ENCODE results near the gene CNGA4.

Gene CNGA4

DNA sequence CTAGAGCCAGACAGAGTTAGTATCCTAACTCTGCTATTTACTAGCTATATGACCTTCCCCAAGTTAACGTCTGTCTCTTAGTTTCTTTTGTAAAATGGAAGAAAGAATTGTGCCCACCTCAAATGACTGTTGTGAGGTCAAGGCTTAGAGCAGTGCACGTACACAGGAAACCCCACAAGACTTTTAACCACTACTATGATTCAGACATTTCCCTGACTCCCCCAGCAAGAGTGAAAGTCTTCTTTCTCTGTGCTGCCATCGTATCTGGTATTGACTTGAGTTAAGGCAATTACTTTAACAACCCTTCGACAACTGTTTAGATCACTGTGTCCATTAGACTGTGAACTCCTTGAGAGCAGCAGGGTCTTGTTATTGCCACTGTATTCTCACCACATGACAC, 42.5 kb upstream of the CNGA4 start:
- Histone ChIP-seq H3K9me2 (ENCODE audit: low read depth, low read length) (no peaks in the 10 kb centered on the region), H3K4me3 (ENCODE audit: low read depth, low read length, poor library complexity, severe bottlenecking) (no peak overlapping the region), H3F3A (ENCODE audit: insufficient read depth, low read length) (no peaks in the 10 kb centered on the region), H3K4me2 (ENCODE audit: low read length) (no peak overlapping the region), H3K36me3 (ENCODE audit: insufficient read depth, low read length) (no peaks in the 10 kb centered on the region), H3K79me2 (ENCODE audit: insufficient read depth, low read length) (no peaks in the 10 kb centered on the region), H4K20me1 (ENCODE audit: insufficient read depth, low read length) (no peaks in the 10 kb centered on the region), H3K4me1 (ENCODE audit: insufficient read depth, low read length, severe bottlenecking) (no peaks in the 10 kb centered on the region), H3K9ac (ENCODE audit: low read length) (no peak overlapping the region), H3K9me3 (ENCODE audit: low read length) (no peaks in the 10 kb centered on the region), H2AFZ (ENCODE audit: low read length) (no peak overlapping the region), H3K27me3 (ENCODE audit: insufficient read depth, low read length) (no peaks in the 10 kb centered on the region), H3K27ac (ENCODE audit: low read depth, low read length, poor library complexity, severe bottlenecking) (no peak overlapping the region)
- TF ChIP-seq, protein P1, sequence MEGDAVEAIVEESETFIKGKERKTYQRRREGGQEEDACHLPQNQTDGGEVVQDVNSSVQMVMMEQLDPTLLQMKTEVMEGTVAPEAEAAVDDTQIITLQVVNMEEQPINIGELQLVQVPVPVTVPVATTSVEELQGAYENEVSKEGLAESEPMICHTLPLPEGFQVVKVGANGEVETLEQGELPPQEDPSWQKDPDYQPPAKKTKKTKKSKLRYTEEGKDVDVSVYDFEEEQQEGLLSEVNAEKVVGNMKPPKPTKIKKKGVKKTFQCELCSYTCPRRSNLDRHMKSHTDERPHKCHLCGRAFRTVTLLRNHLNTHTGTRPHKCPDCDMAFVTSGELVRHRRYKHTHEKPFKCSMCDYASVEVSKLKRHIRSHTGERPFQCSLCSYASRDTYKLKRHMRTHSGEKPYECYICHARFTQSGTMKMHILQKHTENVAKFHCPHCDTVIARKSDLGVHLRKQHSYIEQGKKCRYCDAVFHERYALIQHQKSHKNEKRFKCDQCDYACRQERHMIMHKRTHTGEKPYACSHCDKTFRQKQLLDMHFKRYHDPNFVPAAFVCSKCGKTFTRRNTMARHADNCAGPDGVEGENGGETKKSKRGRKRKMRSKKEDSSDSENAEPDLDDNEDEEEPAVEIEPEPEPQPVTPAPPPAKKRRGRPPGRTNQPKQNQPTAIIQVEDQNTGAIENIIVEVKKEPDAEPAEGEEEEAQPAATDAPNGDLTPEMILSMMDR (IDR thresholded peaks at IDR 0.05; ENCODE audit: low read length): no peak
- no peak for TF ChIP-seq EZH2 (IDR thresholded peaks at IDR 0.05; ENCODE audit: borderline replicate concordance, low read length)

DNA sequence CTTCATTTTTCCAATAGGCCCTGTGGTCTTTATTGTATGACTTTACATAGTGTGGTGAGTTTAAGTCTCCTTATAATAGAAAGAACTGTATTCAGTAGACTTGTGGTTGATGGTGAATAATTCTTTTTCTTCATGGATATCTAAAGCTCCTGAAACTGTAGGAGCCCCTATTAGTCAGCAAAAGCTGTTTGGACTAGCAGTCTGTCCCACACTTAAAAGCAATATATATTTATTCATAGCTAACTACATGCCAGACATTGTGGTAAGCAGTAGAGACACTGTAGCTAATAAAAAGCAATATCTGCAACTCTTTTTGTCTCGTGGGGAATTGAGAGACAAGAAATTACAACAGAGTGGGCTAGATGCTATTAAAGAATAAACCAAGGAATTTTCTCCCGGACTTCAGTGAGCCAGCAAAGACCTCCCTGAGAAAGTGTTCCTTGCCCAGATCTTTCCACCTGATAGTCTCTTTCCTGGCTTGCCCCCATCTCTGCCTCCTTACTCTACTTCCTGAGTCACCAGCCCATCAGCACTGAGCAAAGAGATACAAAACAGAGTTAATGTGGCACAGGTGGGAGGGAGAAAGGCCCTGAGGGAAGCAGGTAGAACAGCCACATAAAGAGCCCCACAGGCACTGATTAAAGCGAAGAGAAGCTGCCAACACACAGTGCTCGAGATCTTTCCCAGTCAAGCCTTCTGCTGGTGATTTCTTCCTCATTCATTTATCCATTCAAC, 41.3 kb upstream of the CNGA4 start:
- TF ChIP-seq, protein P1 (IDR thresholded peaks at IDR 0.05; ENCODE audit: low read length): no peak
- TF ChIP-seq EZH2 (IDR thresholded peaks at IDR 0.05; ENCODE audit: borderline replicate concordance, low read length): no peak
- no peak overlapping the region for H2AFZ ChIP-seq (ENCODE audit: low read length)

DNA sequence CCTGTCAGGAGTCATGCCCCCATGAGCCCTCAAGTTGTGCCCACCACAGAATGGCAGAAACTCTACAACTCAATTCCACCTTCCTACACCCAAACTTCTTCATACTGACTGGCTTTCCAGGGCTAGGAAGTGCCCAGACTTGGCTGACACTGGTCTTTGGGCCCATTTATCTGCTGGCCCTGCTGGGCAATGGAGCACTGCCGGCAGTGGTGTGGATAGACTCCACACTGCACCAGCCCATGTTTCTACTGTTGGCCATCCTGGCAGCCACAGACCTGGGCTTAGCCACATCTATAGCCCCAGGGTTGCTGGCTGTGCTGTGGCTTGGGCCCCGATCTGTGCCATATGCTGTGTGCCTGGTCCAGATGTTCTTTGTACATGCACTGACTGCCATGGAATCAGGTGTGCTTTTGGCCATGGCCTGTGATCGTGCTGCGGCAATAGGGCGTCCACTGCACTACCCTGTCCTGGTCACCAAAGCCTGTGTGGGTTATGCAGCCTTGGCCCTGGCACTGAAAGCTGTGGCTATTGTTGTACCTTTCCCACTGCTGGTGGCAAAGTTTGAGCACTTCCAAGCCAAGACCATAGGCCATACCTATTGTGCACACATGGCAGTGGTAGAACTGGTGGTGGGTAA, 39.6 kb upstream of the CNGA4 start, which contains the start of gene OR52W1:
Gene OR52W1 (plus strand): TSS at position 51 of the 637 bp plus-strand sequence. CDS start 0 bp downstream, at position 51.
- Histone ChIP-seq H3K4me1 (ENCODE audit: insufficient read depth, low read length, severe bottlenecking) (no peaks in the 10 kb centered on the region), H3K79me2 (ENCODE audit: insufficient read depth, low read length) (no peaks in the 10 kb centered on the region), H3K36me3 (ENCODE audit: insufficient read depth, low read length) (no peaks in the 10 kb centered on the region)

More for the DNA sequence above, 41.3 kb upstream of the CNGA4 start:
- H3K27me3 ChIP-seq (ENCODE audit: insufficient read depth, low read length): no peaks in the 10 kb centered on the region
- H3K27ac ChIP-seq (ENCODE audit: low read depth, low read length, poor library complexity, severe bottlenecking): no peak overlapping the region
- no peak overlapping the region for H3K4me3 ChIP-seq (ENCODE audit: low read depth, low read length, poor library complexity, severe bottlenecking)
- H3K4me1 ChIP-seq (ENCODE audit: insufficient read depth, low read length, severe bottlenecking): no peaks in the 10 kb centered on the region
- no peak overlapping the region for H3K9ac ChIP-seq (ENCODE audit: low read length)
- no peaks in the 10 kb centered on the region for H3K36me3 ChIP-seq (ENCODE audit: insufficient read depth, low read length)
- H3K9me3 ChIP-seq (ENCODE audit: low read length): no peaks in the 10 kb centered on the region
- H3K4me2 ChIP-seq (ENCODE audit: low read length): no peak overlapping the region
- H3F3A ChIP-seq (ENCODE audit: insufficient read depth, low read length): no peaks in the 10 kb centered on the region
- no peaks in the 10 kb centered on the region for H4K20me1 ChIP-seq (ENCODE audit: insufficient read depth, low read length)
- H3K79me2 ChIP-seq (ENCODE audit: insufficient read depth, low read length): no peaks in the 10 kb centered on the region
- H3K9me2 ChIP-seq (ENCODE audit: low read depth, low read length): no peaks in the 10 kb centered on the region

More for the DNA sequence above, 39.6 kb upstream of the CNGA4 start, which contains the start of gene OR52W1:
- H3K9me2 ChIP-seq (ENCODE audit: low read depth, low read length): no peaks in the 10 kb centered on the region
- H2AFZ ChIP-seq (ENCODE audit: low read length): no peak within 1 kb of the TSS
- no peak within 1 kb of the TSS for H3K9ac ChIP-seq (ENCODE audit: low read length)
- no peaks in the 10 kb centered on the region for H3F3A ChIP-seq (ENCODE audit: insufficient read depth, low read length)
- H3K4me3 ChIP-seq (ENCODE audit: low read depth, low read length, poor library complexity, severe bottlenecking): no peak within 1 kb of the TSS
- H3K27me3 ChIP-seq (ENCODE audit: insufficient read depth, low read length): no peaks in the 10 kb centered on the region
- no peaks in the 10 kb centered on the region for H3K9me3 ChIP-seq (ENCODE audit: low read length)
- H3K27ac ChIP-seq (ENCODE audit: low read depth, low read length, poor library complexity, severe bottlenecking): no peak within 1 kb of the TSS
- H4K20me1 ChIP-seq (ENCODE audit: insufficient read depth, low read length): no peaks in the 10 kb centered on the region
- H3K4me2 ChIP-seq (ENCODE audit: low read length): no peak within 1 kb of the TSS
- TF ChIP-seq, protein P1 (IDR thresholded peaks at IDR 0.05; ENCODE audit: low read length): no peak
- no peak for TF ChIP-seq EZH2 (IDR thresholded peaks at IDR 0.05; ENCODE audit: borderline replicate concordance, low read length)

Measured in OCI-LY1 (cell line).